Activated CD4-positive, alpha-beta T cell treated with anti-CD3 and anti-CD28 coated beads for 36 hours (primary cell): ENCODE results near the gene NDUFB7. TPM values are rescaled to one million over a fixed set of nuclear protein-coding genes. Genes with fewer than 3 reads are reported as not detected.

Experiments used
- ATAC-seq: fragments of 200-7000 bp; cut with Tn5 transposase; one replicate; pipeline ENCODE4 v1.10.0; 2021; ENCODE audit warnings: mild to moderate bottlenecking, moderate library complexity
- CTCF ChIA-PET: fragments of 350-600 bp; sonication (Branson Sonifier 250); formaldehyde crosslinking; loops from one replicate; lab custom pipeline; 2021; ENCODE audit warnings: antibody characterized with exemption; lab: Charles Lee
- POLR2A ChIA-PET: fragments of 350-600 bp; sonication (Branson Sonifier 250); formaldehyde crosslinking; loops from one replicate; lab custom pipeline; 2021; ENCODE audit warnings: antibody characterized with exemption, inconsistent platforms; lab: Charles Lee
- DNase-seq: peaks from one replicate; pipeline ENCODE4 v3.0.0-alpha.2; 2020
- H3K27ac Mint-ChIP-seq: one replicate; pipeline ENCODE4 v1.8.0; 2021; ENCODE audit warnings: mixed read lengths
- H3K27me3 Mint-ChIP-seq: one replicate; pipeline ENCODE4 v1.8.0; 2021; ENCODE audit warnings: mixed read lengths
- H3K36me3 Mint-ChIP-seq: one replicate; pipeline ENCODE4 v1.8.0; 2021; ENCODE audit warnings: low read depth, mixed read lengths
- H3K4me1 Mint-ChIP-seq: one replicate; pipeline ENCODE4 v1.8.0; 2021; ENCODE audit warnings: mixed read lengths
- H3K4me3 Mint-ChIP-seq: one replicate; pipeline ENCODE4 v1.8.0; 2021; ENCODE audit warnings: mild to moderate bottlenecking, moderate library complexity, mixed read lengths
- H3K9me3 Mint-ChIP-seq: one replicate; pipeline ENCODE4 v1.8.0; 2021; ENCODE audit warnings: low read depth, mixed read lengths
- intact Hi-C, 2 experiments: fragments of 100-400 bp; cut with DNase I in 1 of 2; cut with micrococcal nuclease in 1 of 2; formaldehyde crosslinking; loops; one replicate each; pipeline versions ENCODE4 v1.14.2 to v1.15.1; 2022 to 2024; cut with DNase I, micrococcal nuclease
- microRNA-seq: library from miRNA; unstranded; fragments of <30 nt; microRNA quantifications from one replicate; pipeline ENCODE4 v1.2.0, GENCODE V29; 2021; ENCODE audit warnings: borderline replicate concordance
- total RNA-seq, 2 experiments: library from RNA; stranded (reverse); gene quantifications; one replicate each; pipeline ENCODE4 v1.2.3, GENCODE V29; 2021

NDUFB7 gene
- total RNA-seq, 2 experiments from 2014 or later: 112 to 121 TPM

GRCh38 chr19:14520543-14520942 lies 51.3 kb downstream of the NDUFB7 start:
- no peaks in the 10 kb centered on the region for H3K27me3 Mint-ChIP-seq
- no peak overlapping the region for H3K4me3 Mint-ChIP-seq
- H3K4me1 Mint-ChIP-seq: peaks cover 56% of the 10 kb centered on the region
- ChIA-PET POLR2A (no interaction called here), CTCF (interaction anchor here (0.7 to 1.6 kb wide), 4 partner anchors 14 to 146 kb away, joined by 3 to 6 read pairs (median 3); no protein-coding TSS in a partner anchor)
- peaks cover 22% of the 10 kb centered on the region for H3K36me3 Mint-ChIP-seq
- DNase-seq (no peak), ATAC-seq (no peak)
- peak overlapping the region; percentile 90 for H3K27ac Mint-ChIP-seq
- no peaks in the 10 kb centered on the region for H3K9me3 Mint-ChIP-seq
- intact Hi-C loops: loop anchor here (10.0 kb wide), 4 partner anchors 784 to 1736 kb away; partner anchors contain the start of genes IER2 (in 1 of the 2), JUNB (in 1 of the 2) and STX10 (in 1 of the 2)

- DNase-seq: peak; percentile 44
- CTCF ChIA-PET: interaction anchor here (0.7 to 1.6 kb wide), 3 partner anchors 13 to 18 kb away, joined by 3 to 6 read pairs (median 3); no protein-coding TSS in a partner anchor
Observed at GRCh38 chr19:14519860-14520407, 51.9 kb downstream of the NDUFB7 start.

DNA sequence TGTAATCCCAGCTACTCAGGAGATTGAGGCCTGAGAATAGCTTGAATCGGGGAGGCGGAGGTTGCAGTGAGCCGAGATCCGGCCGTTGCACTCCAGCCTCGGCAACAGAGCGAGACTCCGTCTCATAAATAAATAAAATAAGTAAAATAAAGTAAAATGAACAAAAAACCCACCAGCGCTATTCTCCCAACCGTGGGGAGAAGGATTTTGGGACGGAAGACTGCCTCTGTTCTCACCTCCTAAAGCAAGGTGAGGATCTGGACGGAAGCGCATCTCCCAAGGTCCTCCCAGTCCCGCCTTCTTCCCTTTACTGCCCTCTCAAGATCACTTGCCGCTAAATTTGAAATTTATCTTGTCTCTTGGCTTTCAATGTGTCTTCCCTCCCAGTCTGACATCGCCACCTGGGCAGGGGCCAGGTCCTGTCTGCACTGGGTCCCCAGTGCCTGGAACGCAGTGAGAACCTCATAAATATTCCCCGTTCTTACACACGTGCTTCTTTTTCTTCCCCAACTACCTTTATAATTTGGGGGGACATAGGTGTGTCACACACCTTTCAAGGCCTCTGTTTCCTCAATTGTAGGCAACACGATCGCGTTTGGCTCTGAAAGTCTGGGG lies 52.5 kb downstream of the NDUFB7 start:
- H3K27ac Mint-ChIP-seq: peak overlapping the region; percentile 90
- H3K4me1 Mint-ChIP-seq: peaks cover 68% of the 10 kb centered on the region
- peak overlapping the region; percentile 94 for H3K4me3 Mint-ChIP-seq
- no peaks in the 10 kb centered on the region for H3K9me3 Mint-ChIP-seq
- DNase-seq (no peak), ATAC-seq (no peak)
- H3K27me3 Mint-ChIP-seq: no peaks in the 10 kb centered on the region
- peaks cover 34% of the 10 kb centered on the region for H3K36me3 Mint-ChIP-seq
- ChIA-PET CTCF (interaction anchor here (0.7 to 1.1 kb wide), 2 partner anchors 15 to 153 kb away, joined by 3 read pairs; no protein-coding TSS in a partner anchor), POLR2A (interaction anchor here (0.6 to 2.8 kb wide), 4 partner anchors 10 to 705 kb away, joined by 3 to 12 read pairs (median 6); no protein-coding TSS in a partner anchor)
- intact Hi-C loops: loop anchor here in 1 of 2 experiments (2.0 to 10.0 kb wide), 4 partner anchors 152 to 1575 kb away; partner anchors contain the start of genes RAD23A and TPM4

More at GRCh38 chr19:14519860-14520407, 51.9 kb downstream of the NDUFB7 start:
- H3K27me3 Mint-ChIP-seq: no peaks in the 10 kb centered on the region
- POLR2A ChIA-PET: interaction anchor here (0.6 to 2.8 kb wide), 4 partner anchors 10 to 705 kb away, joined by 3 to 12 read pairs (median 6); no protein-coding TSS in a partner anchor
- H3K9me3 Mint-ChIP-seq: no peaks in the 10 kb centered on the region
- peak; percentile 10 for ATAC-seq
- H3K4me1 Mint-ChIP-seq: peaks cover 63% of the 10 kb centered on the region
- H3K27ac Mint-ChIP-seq: peak overlapping the region; percentile 90
- peak overlapping the region; percentile 94 for H3K4me3 Mint-ChIP-seq
- H3K36me3 Mint-ChIP-seq: peaks cover 28% of the 10 kb centered on the region
- intact Hi-C loops: loop anchor here (2.0 to 10.0 kb wide), 8 partner anchors 153 to 1735 kb away; partner anchors contain the start of genes IER2 (in 1 of the 2), JUNB (in 1 of the 2), RAD23A (in 1 of the 2) and STX10 (in 1 of the 2)

DNA sequence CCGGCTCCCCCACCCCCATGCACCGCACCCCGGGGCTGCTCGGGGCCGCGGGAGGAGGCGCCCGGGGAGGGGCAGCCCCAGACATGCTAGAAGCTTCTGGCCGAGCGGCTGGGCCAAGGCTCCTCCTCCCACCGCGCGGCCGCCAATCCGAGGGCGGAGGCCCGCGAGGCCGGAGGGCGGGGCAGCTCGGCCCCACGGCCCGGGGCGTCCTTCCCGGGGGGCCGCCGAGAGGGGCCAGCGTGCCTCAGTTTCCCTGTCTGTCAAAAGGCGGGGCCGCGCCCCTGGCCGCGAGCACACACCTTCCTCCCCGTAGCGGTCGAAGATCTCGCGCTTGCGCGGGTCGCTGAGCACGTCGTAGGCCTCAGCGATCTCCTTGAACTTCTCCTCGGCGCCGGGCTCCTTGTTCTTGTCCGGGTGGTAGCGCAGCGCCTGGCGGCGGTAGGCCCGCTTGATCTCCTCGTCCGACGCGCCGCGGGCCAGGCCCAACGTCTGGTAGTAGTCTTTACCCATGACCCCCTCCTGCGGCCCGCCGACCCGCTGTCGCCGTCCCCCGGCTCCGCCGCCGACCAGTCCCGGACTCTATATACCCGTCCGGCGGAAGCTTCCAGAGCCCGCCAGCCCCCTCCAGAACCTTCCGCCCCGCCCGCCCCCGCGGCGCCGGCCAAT lies 53.9 kb downstream of the NDUFB7 start, which contains the start of gene DNAJB1:
DNAJB1 (minus strand) TSS at position 558 of the 666 bp plus-strand sequence; CDS start at position 510, 48 bp downstream.
- Mint-ChIP-seq H3K4me3 (peak within 1 kb of the TSS; percentile 94), H3K36me3 (peaks cover 40% of the 10 kb centered on the region), H3K4me1 (peaks cover 60% of the 10 kb centered on the region), H3K27ac (peak within 1 kb of the TSS; percentile 94), H3K9me3 (no peaks in the 10 kb centered on the region), H3K27me3 (no peaks in the 10 kb centered on the region)
- POLR2A ChIA-PET: interaction anchor here (0.5 to 2.8 kb wide), 12 partner anchors 9 to 723 kb away, joined by 3 to 12 read pairs (median 3); partner anchors contain the start of genes ASF1B, GIPC1 and ZSWIM4
- DNase-seq (peak; percentile 81), ATAC-seq (peak; percentile 56)
- intact Hi-C loops: loop anchor here (1.0 to 10.0 kb wide), 13 partner anchors 11 to 1573 kb away; partner anchors contain the start of genes TECR (in 2 of the 2), ASF1B (in 1 of the 2), DDX39A (in 1 of the 2) and GIPC1 (in 1 of the 2)
- CTCF ChIA-PET: interaction anchor here (0.6 to 2.5 kb wide), 8 partner anchors 11 to 167 kb away, joined by 3 to 11 read pairs (median 4); no protein-coding TSS in a partner anchor

DNA sequence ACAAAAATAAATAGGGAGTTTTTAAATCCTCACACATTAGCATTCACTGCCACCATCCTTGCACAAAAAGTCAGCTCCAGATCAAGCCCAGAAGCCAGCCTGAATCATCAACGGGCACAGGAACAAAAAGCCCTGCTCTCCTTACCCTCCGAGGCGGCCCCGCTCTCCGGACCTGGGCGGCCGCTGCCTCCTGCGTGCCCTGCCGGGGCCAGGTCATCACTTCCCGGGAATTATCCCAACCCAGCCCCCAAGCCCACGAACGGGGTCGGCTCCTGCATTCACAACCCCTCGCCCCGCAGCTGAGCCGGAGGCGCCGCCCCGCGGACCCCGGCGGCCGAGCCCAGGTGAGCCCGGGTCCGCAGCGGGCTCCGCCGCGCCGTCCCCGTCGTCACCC lies 54.4 kb downstream of the NDUFB7 start:
- DNase-seq (no peak), ATAC-seq (no peak)
- Mint-ChIP-seq H3K36me3 (peaks cover 42% of the 10 kb centered on the region), H3K9me3 (no peaks in the 10 kb centered on the region), H3K4me1 (peaks cover 54% of the 10 kb centered on the region), H3K27me3 (no peaks in the 10 kb centered on the region), H3K27ac (peak overlapping the region; percentile 81), H3K4me3 (peak overlapping the region; percentile 94)
- intact Hi-C loops: loop anchor here in 1 of 2 experiments (5.0 to 10.0 kb wide), 3 partner anchors 150 to 1573 kb away; partner anchors contain the start of genes RAD23A and TPM4
- ChIA-PET CTCF (interaction anchor here (0.6 to 2.5 kb wide), 6 partner anchors 10 to 615 kb away, joined by 3 to 11 read pairs (median 4); no protein-coding TSS in a partner anchor), POLR2A (interaction anchor here (0.6 to 2.8 kb wide), 5 partner anchors 11 to 30 kb away, joined by 3 to 12 read pairs (median 3); partner anchors contain the start of gene GIPC1)

- H3K27ac Mint-ChIP-seq: peak overlapping the region; percentile 81
- no peaks in the 10 kb centered on the region for H3K27me3 Mint-ChIP-seq
- CTCF ChIA-PET: interaction anchor here (0.7 to 2.5 kb wide), 5 partner anchors 10 to 614 kb away, joined by 3 to 11 read pairs (median 3); partner anchors contain the start of gene PTGER1
- DNase-seq: no peak
- peak overlapping the region; percentile 94 for H3K4me3 Mint-ChIP-seq
- intact Hi-C loops: loop anchor here in 1 of 2 experiments (5.0 to 10.0 kb wide), 3 partner anchors 150 to 1572 kb away; partner anchors contain the start of genes RAD23A and TPM4
- no peak for ATAC-seq
- peaks cover 44% of the 10 kb centered on the region for H3K36me3 Mint-ChIP-seq
- POLR2A ChIA-PET: interaction anchor here (0.6 to 2.6 kb wide), 4 partner anchors 10 to 30 kb away, joined by 3 to 12 read pairs (median 3); partner anchors contain the start of gene GIPC1
- peaks cover 49% of the 10 kb centered on the region for H3K4me1 Mint-ChIP-seq
- H3K9me3 Mint-ChIP-seq: no peaks in the 10 kb centered on the region
Observed at GRCh38 chr19:14516746-14517438, 55.0 kb downstream of the NDUFB7 start.

Small RNA genes within 50 kb of the gene (microRNA-seq; reads per million reads assigned to microRNA genes)
- 1.4 reads per million for gene MIR639

Other genes with a start within 250 kb of the NDUFB7 start
- 100 to 1,000 TPM; 207 to 232 TPM for gene ADGRE5, start 190.6 kb downstream of the NDUFB7 start, total RNA-seq
- gene DDX39A, start 152.7 kb downstream of the NDUFB7 start, total RNA-seq: 100 to 1,000 TPM; 168 to 185 TPM
- 100 to 1,000 TPM; 173 to 176 TPM for gene PKN1, start 138.8 kb downstream of the NDUFB7 start, total RNA-seq
- under 1 TPM; 0.16 to 0.25 TPM for gene PTGER1, start 96.7 kb downstream of the NDUFB7 start, total RNA-seq
- gene GIPC1, start 75.9 kb downstream of the NDUFB7 start, total RNA-seq: 10 to 100 TPM; 19.3 to 25.7 TPM
- 10 to 100 TPM; 69.3 to 72.6 TPM for gene DNAJB1, start 53.7 kb downstream of the NDUFB7 start, total RNA-seq
- gene TECR, start 42.5 kb downstream of the NDUFB7 start, total RNA-seq: 100 to 1,000 TPM; 106 to 145 TPM
- gene CLEC17A, start 11.0 kb upstream of the NDUFB7 start, total RNA-seq: 1 to 10 TPM; 2.4 to 2.5 TPM
- under 1 TPM; 0.11 to 0.30 TPM for gene ADGRE3, start 102.8 kb upstream of the NDUFB7 start, total RNA-seq
- gene ZNF333, start 118.0 kb upstream of the NDUFB7 start, total RNA-seq: 10 to 100 TPM; 11.7 to 12.7 TPM
- gene ADGRE2, start 206.5 kb upstream of the NDUFB7 start, total RNA-seq: under 1 TPM; 0.75 to 0.95 TPM